HG02852 (cell line): ENCODE measurements around the gene FBXO5.
"Not testable (repeated sequence)": the region's sequence is repeated elsewhere in the genome, so short reads cannot be mapped to it uniquely, and the experiment has no call there.

Experiments used
- ATAC-seq: cut with Tn5 transposase; IDR thresholded peaks from one replicate; pipeline ENCODE4 v1.9.1; 2021; ENCODE audit warnings: mild to moderate bottlenecking, moderate library complexity; ENCODE audit not compliant: unreplicated experiment

Gene FBXO5

GRCh38 chr6:152982904-152983636, at the start of gene FBXO5:
FBXO5 (minus strand) TSS chr6:152983041; CDS start chr6:152982959, 82 bp downstream.
- peak; percentile 83 for ATAC-seq

- no peak for ATAC-seq
These were observed 49.5 kb upstream of the FBXO5 start for GRCh38 chr6:153032255-153032882.

GRCh38 chr6:153031335-153031955, 48.6 kb upstream of the FBXO5 start:
- ATAC-seq, result no peak

- no peak for ATAC-seq
These were observed 46.1 kb upstream of the FBXO5 start for GRCh38 chr6:153028963-153029362.

GRCh38 chr6:153028286-153028685, 45.4 kb upstream of the FBXO5 start:
- ATAC-seq, result no peak

- no peak for ATAC-seq
These were observed 44.6 kb upstream of the FBXO5 start for GRCh38 chr6:153027480-153027879.

GRCh38 chr6:153024709-153025017, 41.8 kb upstream of the FBXO5 start:
- ATAC-seq, result no peak

GRCh38 chr6:153023977-153024708, 41.3 kb upstream of the FBXO5 start:
- peak; percentile 100 for ATAC-seq

GRCh38 chr6:153018355-153018754, 35.5 kb upstream of the FBXO5 start:
- no peak for ATAC-seq

- ATAC-seq, result no peak
These were observed 34.0 kb upstream of the FBXO5 start for GRCh38 chr6:153016846-153017245.

- ATAC-seq, result no peak
These were observed 32.3 kb upstream of the FBXO5 start for GRCh38 chr6:153015094-153015640.

- ATAC-seq, result no peak
These were observed 30.6 kb upstream of the FBXO5 start for GRCh38 chr6:153013438-153013837.

GRCh38 chr6:153012856-153013255, 30.0 kb upstream of the FBXO5 start:
- ATAC-seq, result no peak

GRCh38 chr6:153003366-153003690, 20.5 kb upstream of the FBXO5 start:
- no peak for ATAC-seq

- peak; percentile 92 for ATAC-seq
These were observed 19.9 kb upstream of the FBXO5 start, which contains the start of gene MTRF1L for GRCh38 chr6:153002613-153003365. MTRF1L (minus strand) TSS chr6:153002709; CDS start chr6:153002685, 24 bp downstream.

- peak; percentile 27 for ATAC-seq
These were observed 19.1 kb upstream of the FBXO5 start for GRCh38 chr6:153001767-153002612.

- ATAC-seq, result not testable (repeated sequence)
These were observed 17.9 kb upstream of the FBXO5 start for GRCh38 chr6:153000790-153001189.

- no peak for ATAC-seq
These were observed 17.4 kb upstream of the FBXO5 start for GRCh38 chr6:153000243-153000642.

- ATAC-seq, result not testable (repeated sequence)
These were observed 16.7 kb upstream of the FBXO5 start for GRCh38 chr6:152999538-152999937.

- no peak for ATAC-seq
These were observed 11.0 kb upstream of the FBXO5 start for GRCh38 chr6:152993847-152994246.
